ENCODE data around the gene SYNGR2.
A peak's percentile ranks its signal among the peaks of the same experiment; 100 is the strongest.
"Not testable (repeated sequence)": the region's sequence is repeated elsewhere in the genome, so short reads cannot be mapped to it uniquely, and the experiment has no call there.

SYNGR2 gene

DNA sequence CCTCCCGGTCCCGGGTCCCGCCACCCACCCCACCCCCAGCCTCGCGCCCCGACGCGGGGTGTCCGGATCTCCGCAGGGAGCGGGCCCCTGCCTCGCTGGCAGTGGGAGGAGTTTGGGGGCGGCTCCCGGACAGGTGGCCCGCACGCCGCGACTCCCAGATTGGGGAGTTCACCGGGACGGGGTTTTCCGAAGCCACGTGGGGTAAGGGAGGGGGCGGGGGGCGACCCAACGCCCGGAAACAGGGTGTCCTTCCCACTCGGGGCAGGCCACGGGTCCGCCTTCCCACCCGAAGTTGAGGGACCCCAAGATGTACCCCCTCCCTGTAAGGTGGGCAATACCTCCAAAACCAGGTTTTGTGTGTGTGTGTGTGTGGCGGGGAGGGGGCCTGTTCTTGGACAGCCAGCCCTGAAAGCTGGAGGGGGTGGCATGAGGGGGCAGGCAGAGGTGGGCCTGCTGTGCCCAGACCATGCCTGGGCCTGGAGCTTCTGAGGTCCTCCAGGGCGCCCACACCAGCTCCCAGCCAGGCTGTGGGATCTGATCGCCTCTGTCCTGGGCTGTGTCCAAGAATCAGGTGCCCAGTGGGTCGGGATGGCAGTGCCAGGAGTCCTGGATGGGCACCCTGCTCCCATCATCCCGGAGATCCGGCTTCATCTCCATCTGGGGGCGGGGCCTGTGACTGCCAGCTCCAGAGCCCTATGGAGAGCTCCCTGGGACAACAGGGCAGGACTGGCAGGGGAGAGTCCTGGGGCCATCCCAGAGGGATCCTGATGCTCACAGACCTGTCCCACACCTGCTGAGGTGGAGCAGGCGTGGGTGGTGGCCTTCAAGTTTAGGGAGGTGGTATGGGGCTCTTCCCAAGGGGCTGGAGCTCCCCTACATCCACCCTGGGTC is 767 bp downstream of the SYNGR2 start:
- peak overlapping the region; percentile 69 for H3K4me3 ChIP-seq (ENCODE audit: low read depth, low read length)
- peak; percentile 83 for DNase-seq (ENCODE audit: low read depth)
- TF ChIP-seq, protein P1, sequence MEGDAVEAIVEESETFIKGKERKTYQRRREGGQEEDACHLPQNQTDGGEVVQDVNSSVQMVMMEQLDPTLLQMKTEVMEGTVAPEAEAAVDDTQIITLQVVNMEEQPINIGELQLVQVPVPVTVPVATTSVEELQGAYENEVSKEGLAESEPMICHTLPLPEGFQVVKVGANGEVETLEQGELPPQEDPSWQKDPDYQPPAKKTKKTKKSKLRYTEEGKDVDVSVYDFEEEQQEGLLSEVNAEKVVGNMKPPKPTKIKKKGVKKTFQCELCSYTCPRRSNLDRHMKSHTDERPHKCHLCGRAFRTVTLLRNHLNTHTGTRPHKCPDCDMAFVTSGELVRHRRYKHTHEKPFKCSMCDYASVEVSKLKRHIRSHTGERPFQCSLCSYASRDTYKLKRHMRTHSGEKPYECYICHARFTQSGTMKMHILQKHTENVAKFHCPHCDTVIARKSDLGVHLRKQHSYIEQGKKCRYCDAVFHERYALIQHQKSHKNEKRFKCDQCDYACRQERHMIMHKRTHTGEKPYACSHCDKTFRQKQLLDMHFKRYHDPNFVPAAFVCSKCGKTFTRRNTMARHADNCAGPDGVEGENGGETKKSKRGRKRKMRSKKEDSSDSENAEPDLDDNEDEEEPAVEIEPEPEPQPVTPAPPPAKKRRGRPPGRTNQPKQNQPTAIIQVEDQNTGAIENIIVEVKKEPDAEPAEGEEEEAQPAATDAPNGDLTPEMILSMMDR (IDR thresholded peaks at IDR 0.05; ENCODE audit: insufficient read depth, low read depth, low read length, missing control alignments) = no peak

DNA sequence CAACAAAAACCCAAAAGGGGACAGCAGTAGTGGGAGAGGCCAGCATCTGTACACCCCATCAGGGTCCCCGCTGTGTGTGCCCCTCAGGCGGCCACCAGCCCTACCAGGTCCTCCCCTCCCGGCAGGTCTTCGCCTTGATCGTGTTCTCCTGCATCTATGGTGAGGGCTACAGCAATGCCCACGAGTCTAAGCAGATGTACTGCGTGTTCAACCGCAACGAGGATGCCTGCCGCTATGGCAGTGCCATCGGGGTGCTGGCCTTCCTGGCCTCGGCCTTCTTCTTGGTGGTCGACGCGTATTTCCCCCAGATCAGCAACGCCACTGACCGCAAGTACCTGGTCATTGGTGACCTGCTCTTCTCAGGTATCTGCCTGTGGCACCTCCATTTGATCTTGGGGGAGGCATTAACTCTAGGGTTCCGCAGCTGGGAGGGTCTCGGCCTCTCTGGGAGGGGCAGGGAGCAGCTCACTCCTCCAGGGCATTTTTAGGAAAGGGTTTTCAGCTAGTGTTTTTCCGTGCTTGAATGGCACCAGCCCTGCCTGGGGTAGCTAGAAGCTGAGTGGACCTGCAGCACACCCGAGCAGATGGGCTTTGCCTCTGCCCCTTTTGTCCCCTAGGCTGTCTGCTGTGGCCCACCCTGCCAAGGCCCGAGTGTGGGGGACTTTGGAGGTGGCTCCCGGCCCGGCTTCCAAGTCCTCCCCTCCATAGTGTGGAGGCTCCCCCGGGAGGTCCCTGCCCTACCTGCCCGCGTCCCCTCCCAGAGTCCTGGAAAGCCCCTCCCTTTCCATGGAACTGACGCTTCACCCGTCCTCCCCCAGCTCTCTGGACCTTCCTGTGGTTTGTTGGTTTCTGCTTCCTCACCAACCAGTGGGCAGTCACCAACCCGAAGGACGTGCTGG is 2.6 kb downstream of the SYNGR2 start:
- H3K4me3 ChIP-seq (ENCODE audit: low read depth, low read length) = peak overlapping the region; percentile 40
- DNase-seq (ENCODE audit: low read depth) = no peak
- TF ChIP-seq, protein P1 (IDR thresholded peaks at IDR 0.05; ENCODE audit: insufficient read depth, low read depth, low read length, missing control alignments) = no peak

DNA sequence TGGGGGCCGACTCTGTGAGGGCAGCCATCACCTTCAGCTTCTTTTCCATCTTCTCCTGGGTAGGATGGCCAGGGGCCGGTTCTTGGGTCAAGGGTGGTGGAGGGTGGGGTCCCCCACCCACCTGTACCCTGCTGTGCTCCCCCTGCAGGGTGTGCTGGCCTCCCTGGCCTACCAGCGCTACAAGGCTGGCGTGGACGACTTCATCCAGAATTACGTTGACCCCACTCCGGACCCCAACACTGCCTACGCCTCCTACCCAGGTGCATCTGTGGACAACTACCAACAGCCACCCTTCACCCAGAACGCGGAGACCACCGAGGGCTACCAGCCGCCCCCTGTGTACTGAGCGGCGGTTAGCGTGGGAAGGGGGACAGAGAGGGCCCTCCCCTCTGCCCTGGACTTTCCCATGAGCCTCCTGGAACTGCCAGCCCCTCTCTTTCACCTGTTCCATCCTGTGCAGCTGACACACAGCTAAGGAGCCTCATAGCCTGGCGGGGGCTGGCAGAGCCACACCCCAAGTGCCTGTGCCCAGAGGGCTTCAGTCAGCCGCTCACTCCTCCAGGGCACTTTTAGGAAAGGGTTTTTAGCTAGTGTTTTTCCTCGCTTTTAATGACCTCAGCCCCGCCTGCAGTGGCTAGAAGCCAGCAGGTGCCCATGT is 3.3 kb downstream of the SYNGR2 start:
- peak overlapping the region; percentile 40 for H3K4me3 ChIP-seq (ENCODE audit: low read depth, low read length)
- DNase-seq (ENCODE audit: low read depth) = not testable (repeated sequence)

DNA sequence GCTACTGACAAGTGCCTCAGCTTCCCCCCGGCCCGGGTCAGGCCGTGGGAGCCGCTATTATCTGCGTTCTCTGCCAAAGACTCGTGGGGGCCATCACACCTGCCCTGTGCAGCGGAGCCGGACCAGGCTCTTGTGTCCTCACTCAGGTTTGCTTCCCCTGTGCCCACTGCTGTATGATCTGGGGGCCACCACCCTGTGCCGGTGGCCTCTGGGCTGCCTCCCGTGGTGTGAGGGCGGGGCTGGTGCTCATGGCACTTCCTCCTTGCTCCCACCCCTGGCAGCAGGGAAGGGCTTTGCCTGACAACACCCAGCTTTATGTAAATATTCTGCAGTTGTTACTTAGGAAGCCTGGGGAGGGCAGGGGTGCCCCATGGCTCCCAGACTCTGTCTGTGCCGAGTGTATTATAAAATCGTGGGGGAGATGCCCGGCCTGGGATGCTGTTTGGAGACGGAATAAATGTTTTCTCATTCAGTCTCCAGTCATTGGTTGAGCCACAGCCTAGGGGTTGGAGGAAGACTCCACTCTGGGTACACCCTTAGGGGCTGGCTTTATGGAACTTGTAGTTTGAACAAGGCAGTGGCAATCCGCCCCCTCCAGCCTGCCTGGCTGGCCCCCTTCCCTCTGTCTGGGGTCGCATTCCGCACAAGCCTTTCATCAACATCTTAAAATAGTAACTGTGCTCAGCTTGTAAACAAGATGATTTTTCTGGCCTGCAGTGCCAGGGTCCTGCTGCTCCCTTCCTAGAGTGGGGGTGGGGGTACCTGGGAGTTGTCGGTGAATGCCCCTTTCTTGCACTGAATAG is 4.1 kb downstream of the SYNGR2 start:
- H3K4me3 ChIP-seq (ENCODE audit: low read depth, low read length) = peak overlapping the region; percentile 40
- DNase-seq (ENCODE audit: low read depth) = peak; percentile 40

DNA sequence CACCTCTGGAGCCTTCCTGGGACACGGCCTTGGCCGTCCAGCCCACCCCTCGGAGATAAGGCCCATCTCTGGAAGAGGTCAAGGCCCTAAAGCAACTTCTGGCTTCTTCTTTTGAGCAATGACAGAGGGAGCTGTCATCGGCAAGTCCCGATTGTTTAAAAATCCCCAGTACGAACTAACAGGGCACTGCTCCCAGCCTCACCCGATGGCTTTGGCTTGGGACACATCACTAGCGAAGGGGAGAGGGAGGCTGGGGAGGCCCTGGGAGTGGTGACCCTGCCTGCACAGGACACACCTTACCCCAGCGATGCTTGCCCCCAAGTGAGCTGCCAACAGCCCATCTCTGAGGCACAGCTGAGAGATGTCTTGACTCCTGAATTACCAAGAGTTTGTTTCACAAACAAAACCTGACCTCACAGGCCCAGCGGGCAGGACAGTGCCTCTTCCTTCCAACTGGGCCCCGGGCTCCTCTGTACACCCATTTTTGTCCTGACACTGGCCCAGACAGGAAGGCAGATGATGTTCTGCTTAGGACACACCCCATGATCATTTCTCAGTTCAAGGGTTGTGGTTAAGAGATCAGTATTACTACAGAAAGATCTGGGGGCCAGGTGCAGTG is 4.8 kb downstream of the SYNGR2 start:
- peak overlapping the region; percentile 40 for H3K4me3 ChIP-seq (ENCODE audit: low read depth, low read length)
- TF ChIP-seq, protein P1 (IDR thresholded peaks at IDR 0.05; ENCODE audit: insufficient read depth, low read depth, low read length, missing control alignments) = no peak
- DNase-seq (ENCODE audit: low read depth) = peak; percentile 93

More for the DNA sequence above, 4.1 kb downstream of the SYNGR2 start:
- TF ChIP-seq, protein P1 (IDR thresholded peaks at IDR 0.05; ENCODE audit: insufficient read depth, low read depth, low read length, missing control alignments) = no peak

DNA sequence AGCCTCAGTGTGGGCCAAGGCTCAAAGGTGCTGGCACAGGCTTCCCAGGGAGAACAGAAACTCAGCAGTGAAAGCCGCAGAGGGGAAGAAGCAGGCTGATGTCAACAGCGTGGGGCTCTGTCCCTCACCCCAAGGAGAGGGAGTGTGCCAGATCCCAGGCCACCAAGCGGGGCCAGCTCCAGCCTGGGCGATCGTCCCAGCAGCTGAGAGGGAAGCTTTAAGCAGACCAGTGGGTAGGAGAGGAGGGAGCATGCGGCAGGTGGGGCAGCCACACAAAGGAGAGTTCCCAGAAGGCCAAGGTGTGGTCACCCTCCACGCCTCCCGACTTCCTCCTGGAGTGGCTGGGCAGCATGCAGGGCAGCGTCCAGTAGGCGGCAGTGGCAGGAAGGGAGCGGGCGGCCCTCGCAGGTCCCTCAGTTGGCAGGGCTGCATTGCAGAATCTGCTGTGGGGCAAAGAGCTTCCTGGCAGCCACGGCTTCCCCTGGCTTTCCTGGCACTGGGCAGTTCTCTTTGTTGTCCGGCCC is 6.0 kb downstream of the SYNGR2 start:
- peak; percentile 51 for DNase-seq (ENCODE audit: low read depth)
- H3K4me3 ChIP-seq (ENCODE audit: low read depth, low read length) = no peak overlapping the region; the same call in 1 of the 2 replicates
- TF ChIP-seq, protein P1 (IDR thresholded peaks at IDR 0.05; ENCODE audit: insufficient read depth, low read depth, low read length, missing control alignments) = no peak

All from GM12865 (cell line).